Psoas muscle (tissue), 8 donors: ENCODE data around the gene LRBA. TPM values are rescaled to one million over a fixed set of nuclear protein-coding genes. Genes with fewer than 3 reads are reported as not detected.

Source experiments
- ATAC-seq, 4 donors: fragments of 200-7000 bp; cut with Tn5 transposase; one replicate each; pipeline ENCODE4 v1.9.1; 2020; ENCODE audit warnings: moderate library complexity in 3 of 4, mild to moderate bottlenecking in 2 of 4
- DNase-seq, 2 donors: peaks; one replicate each; pipeline ENCODE4 v3.0.0-alpha.2; 2020
- H3K27ac ChIP-seq: fragments of 200-600 bp; one replicate; pipeline ENCODE4 v1.8.0; 2022
- H3K27me3 ChIP-seq, 3 donors: fragments of 200-600 bp in 1 of 3; one replicate each; pipeline versions ENCODE4 v1.6.1 to v1.8.0; 2013 to 2022; ENCODE audit warnings: low read length in 2 of 3, mild to moderate bottlenecking in 2 of 3, moderate library complexity in 1 of 3; ENCODE audit not compliant: insufficient read depth in 3 of 3
- H3K36me3 ChIP-seq, 2 donors: fragments of 200-600 bp in 1 of 2; one replicate each; pipeline versions ENCODE4 v1.6.1 to v1.8.0; 2013 to 2022; ENCODE audit warnings: low read depth in 1 of 2, mild to moderate bottlenecking in 1 of 2, moderate library complexity in 1 of 2; ENCODE audit not compliant: insufficient read depth in 1 of 2
- H3K4me1 ChIP-seq: fragments of 200-600 bp; one replicate; pipeline ENCODE4 v1.8.0; 2022
- H3K4me3 ChIP-seq: fragments of 200-600 bp; one replicate; pipeline ENCODE4 v1.8.0; 2022; ENCODE audit warnings: mild to moderate bottlenecking
- H3K9me3 ChIP-seq: fragments of 200-600 bp; one replicate; pipeline ENCODE4 v1.8.0; 2022
- CTCF ChIP-seq: fragments of 200-600 bp; IDR thresholded peaks from one replicate; pipeline ENCODE4 v1.8.0; 2022; ENCODE audit warnings: antibody characterized with exemption
- WGBS, 3 donors: extraction: QIAGEN DNeasy Blood & Tissue Kit; methylation state at CpG; one replicate each; pipeline versions ENCODE4 v1.1.6 to v1.1.7; 2013; 5-methylcytosine and 5-hydroxymethylcytosine counted together
- intact Hi-C, 2 donors: fragments of 100-400 bp; cut with DNase I; formaldehyde crosslinking; loops; one replicate each; pipeline versions ENCODE4 v1.11.0 to v1.14.2; 2022
- polyA plus RNA-seq, 3 donors: library from polyadenylated mRNA; stranded (reverse); fragments of 200-250 nt; gene quantifications; one replicate each; pipeline ENCODE4 v1.2.3, GENCODE V29; 2013
- total RNA-seq, 4 donors: library from RNA; stranded (reverse); fragmentation: NEBNext Ultra II Directional in 2 of 4; extraction: Animal tissue kit (Norgen Biotek cat#: 25700) in 2 of 4; gene quantifications; one replicate each; pipeline versions ENCODE4 v1.2.1 to v1.2.4, GENCODE V29; 2021 to 2023
- donor health status: healthy with polysubstance abuse.
- donor health status: DM: no; HTN: no; CAD: no; lungs with moderate emphysema.
- donor health status: Bipolar disorder and iron deficiency.
- donor health status: healthy.
- donor health status: DM: yes; HTN: yes; CAD: no.
- donor health status: DM: no; HTN: no; CAD: no.
- donor health status: DM: no; HTN: no; CAD: no.
- donor health status: DM: yes; HTN: yes; CAD: no.

Gene LRBA
- total and polyA plus RNA-seq, 7 donors: 2.9 to 10.6 (median 6.4) TPM

GRCh38 chr4:150345207-150345744 is 669.8 kb downstream of the LRBA start:
- TF ChIP-seq CTCF: no peak
- DNase-seq: no peak
- no peaks in the 10 kb centered on the region for H3K27me3 ChIP-seq
- intact Hi-C loops: no loop called here
- H3K9me3 ChIP-seq: no peaks in the 10 kb centered on the region
- no peak for ATAC-seq
- 96 to 97% (median 97%) methylated on average over 3 of the region's 3 CpGs for WGBS, 3 donors
- H3K4me3 ChIP-seq: no peak overlapping the region
- peaks cover 3% of the 10 kb centered on the region for H3K4me1 ChIP-seq
- no peaks in the 10 kb centered on the region for H3K36me3 ChIP-seq
- no peak overlapping the region for H3K27ac ChIP-seq

- no peak for ATAC-seq
Measured at GRCh38 chr4:150343796-150344195, 671.3 kb downstream of the LRBA start.

GRCh38 chr4:150342945-150343344 is 672.1 kb downstream of the LRBA start:
- no peak for TF ChIP-seq CTCF
- Histone ChIP-seq H3K4me3 (no peak overlapping the region), H3K36me3 (no peaks in the 10 kb centered on the region), H3K27me3 (no peaks in the 10 kb centered on the region), H3K9me3 (no peaks in the 10 kb centered on the region), H3K27ac (no peak overlapping the region), H3K4me1 (peaks cover 3% of the 10 kb centered on the region)
- peak; percentile 39 to 74 (median 66) for ATAC-seq
- WGBS, 3 donors: 53 to 61% (median 60%) methylated on average over 2 of the region's 2 CpGs
- no peak for DNase-seq
- intact Hi-C loops: no loop called here

More at GRCh38 chr4:150343796-150344195, 671.3 kb downstream of the LRBA start:
- Histone ChIP-seq H3K27me3 (no peaks in the 10 kb centered on the region), H3K36me3 (no peaks in the 10 kb centered on the region), H3K4me1 (peaks cover 3% of the 10 kb centered on the region), H3K9me3 (no peaks in the 10 kb centered on the region), H3K27ac (no peak overlapping the region), H3K4me3 (no peak overlapping the region)
- no peak for DNase-seq
- intact Hi-C loops: no loop called here
- 95 to 100% (median 99%) methylated on average over 2 of the region's 2 CpGs for WGBS, 3 donors
- TF ChIP-seq CTCF: no peak

GRCh38 chr4:150337734-150338133 is 677.4 kb downstream of the LRBA start:
- DNase-seq (no peak), ATAC-seq (no peak)
- H3K4me1 ChIP-seq: no peaks in the 10 kb centered on the region
- no peaks in the 10 kb centered on the region for H3K9me3 ChIP-seq
- TF ChIP-seq CTCF: no peak
- no peaks in the 10 kb centered on the region for H3K36me3 ChIP-seq
- WGBS, 3 donors: 53 to 65% (median 62%) methylated on average over 3 of the region's 3 CpGs
- no peak overlapping the region for H3K27ac ChIP-seq
- H3K4me3 ChIP-seq: no peak overlapping the region
- intact Hi-C loops: no loop called here
- no peaks in the 10 kb centered on the region for H3K27me3 ChIP-seq
